ENCODE measurements around the gene SERPINA4.

DNA sequence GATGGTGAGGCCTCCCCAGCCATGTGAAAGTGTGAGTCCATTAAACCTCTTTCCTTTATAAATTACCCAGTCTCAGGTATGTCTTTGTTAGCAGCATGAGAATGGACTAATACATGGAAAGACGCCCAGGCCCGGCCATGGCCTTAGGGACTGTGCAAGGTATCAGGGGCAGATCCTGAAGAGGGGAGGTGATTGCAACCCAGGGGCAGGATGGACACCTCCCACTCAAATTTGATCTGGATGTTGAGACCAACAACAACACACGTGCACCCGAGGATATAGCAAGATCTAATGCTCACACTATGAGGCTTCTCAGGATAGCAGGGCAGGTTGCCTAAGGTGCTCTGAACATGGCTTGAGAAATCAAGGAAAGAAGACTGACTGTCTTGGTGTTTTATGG, 13.5 kb upstream of the SERPINA4 start:
- TF ChIP-seq, protein P1, sequence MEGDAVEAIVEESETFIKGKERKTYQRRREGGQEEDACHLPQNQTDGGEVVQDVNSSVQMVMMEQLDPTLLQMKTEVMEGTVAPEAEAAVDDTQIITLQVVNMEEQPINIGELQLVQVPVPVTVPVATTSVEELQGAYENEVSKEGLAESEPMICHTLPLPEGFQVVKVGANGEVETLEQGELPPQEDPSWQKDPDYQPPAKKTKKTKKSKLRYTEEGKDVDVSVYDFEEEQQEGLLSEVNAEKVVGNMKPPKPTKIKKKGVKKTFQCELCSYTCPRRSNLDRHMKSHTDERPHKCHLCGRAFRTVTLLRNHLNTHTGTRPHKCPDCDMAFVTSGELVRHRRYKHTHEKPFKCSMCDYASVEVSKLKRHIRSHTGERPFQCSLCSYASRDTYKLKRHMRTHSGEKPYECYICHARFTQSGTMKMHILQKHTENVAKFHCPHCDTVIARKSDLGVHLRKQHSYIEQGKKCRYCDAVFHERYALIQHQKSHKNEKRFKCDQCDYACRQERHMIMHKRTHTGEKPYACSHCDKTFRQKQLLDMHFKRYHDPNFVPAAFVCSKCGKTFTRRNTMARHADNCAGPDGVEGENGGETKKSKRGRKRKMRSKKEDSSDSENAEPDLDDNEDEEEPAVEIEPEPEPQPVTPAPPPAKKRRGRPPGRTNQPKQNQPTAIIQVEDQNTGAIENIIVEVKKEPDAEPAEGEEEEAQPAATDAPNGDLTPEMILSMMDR (conservative IDR thresholded peaks at IDR 0.05 in 1 of 2, IDR thresholded peaks at IDR 0.05 in 1 of 2; ENCODE audit: low read depth in 1 of 2, low read length in 2 of 2): no peak
- no peak for TF ChIP-seq EZH2 (IDR thresholded peaks at IDR 0.05; ENCODE audit: low read length, missing control alignments)

All from fibroblast of lung (primary cell).